ENCODE results near the gene PTRH2. TPM values are rescaled to one million over a fixed set of nuclear protein-coding genes. Genes with fewer than 3 reads are reported as not detected.

The PTRH2 gene
- total RNA-seq, 1 donor from 2014 or later, result 125 TPM

DNA sequence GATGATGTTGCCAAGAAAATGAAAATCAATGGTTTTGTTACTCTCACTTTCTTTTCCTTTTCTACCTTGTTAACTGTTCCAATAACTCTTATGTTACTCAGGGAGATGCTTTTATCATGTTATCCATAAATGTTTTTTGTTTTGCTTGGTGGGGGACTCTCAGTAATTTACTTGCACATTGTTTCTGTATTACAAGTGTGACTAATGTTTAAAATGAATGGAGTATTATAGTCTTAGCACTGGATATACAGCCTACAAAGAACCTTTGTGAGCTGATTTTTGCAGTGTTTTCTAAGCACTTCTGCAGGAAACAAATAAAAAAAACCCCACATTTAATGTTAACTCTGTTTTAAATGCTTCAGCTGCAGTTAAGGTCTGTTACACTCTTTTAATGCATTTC, 12.3 kb upstream of the PTRH2 start:
- intact Hi-C loops (cut with DNase I), result no loop called here
- Histone ChIP-seq H3K27me3 (no peaks in the 10 kb centered on the region), H3K36me3 (no peaks in the 10 kb centered on the region), H3K4me1 (peaks cover 0 to 5% of the 10 kb centered on the region in 2 donors), H3K4me3 (no peak overlapping the region), H3K27ac (no peak overlapping the region), H3K9me3 (no peaks in the 10 kb centered on the region)
- TF ChIP-seq, protein P1, sequence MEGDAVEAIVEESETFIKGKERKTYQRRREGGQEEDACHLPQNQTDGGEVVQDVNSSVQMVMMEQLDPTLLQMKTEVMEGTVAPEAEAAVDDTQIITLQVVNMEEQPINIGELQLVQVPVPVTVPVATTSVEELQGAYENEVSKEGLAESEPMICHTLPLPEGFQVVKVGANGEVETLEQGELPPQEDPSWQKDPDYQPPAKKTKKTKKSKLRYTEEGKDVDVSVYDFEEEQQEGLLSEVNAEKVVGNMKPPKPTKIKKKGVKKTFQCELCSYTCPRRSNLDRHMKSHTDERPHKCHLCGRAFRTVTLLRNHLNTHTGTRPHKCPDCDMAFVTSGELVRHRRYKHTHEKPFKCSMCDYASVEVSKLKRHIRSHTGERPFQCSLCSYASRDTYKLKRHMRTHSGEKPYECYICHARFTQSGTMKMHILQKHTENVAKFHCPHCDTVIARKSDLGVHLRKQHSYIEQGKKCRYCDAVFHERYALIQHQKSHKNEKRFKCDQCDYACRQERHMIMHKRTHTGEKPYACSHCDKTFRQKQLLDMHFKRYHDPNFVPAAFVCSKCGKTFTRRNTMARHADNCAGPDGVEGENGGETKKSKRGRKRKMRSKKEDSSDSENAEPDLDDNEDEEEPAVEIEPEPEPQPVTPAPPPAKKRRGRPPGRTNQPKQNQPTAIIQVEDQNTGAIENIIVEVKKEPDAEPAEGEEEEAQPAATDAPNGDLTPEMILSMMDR (IDR thresholded peaks at IDR 0.05), result no peak
- no peak for DNase-seq (ENCODE audit: low spot score in 2 of 2)

DNA sequence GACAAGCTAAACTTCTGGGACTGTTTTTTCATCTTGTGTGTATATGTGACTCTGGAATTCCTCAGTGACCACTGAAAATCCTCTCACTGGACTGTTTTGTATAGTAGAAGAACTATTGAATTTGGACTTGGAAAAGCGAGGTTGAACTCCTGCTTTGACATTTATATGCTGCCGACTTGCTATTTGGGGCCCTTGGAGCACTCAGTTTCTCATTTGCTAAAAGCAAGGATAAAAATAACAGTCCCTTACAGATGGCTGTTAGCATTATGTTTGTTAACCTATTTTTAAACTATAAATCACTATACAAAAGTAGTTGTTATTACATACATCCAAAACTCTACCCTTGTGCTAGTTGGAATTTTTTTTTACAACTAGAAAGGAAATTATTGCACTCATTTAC, 9.2 kb upstream of the PTRH2 start:
- Histone ChIP-seq H3K36me3 (no peaks in the 10 kb centered on the region), H3K4me1 (no peaks in the 10 kb centered on the region), H3K9me3 (no peaks in the 10 kb centered on the region), H3K4me3 (no peak overlapping the region), H3K27ac (no peak overlapping the region), H3K27me3 (no peaks in the 10 kb centered on the region)
- DNase-seq (ENCODE audit: low spot score in 2 of 2), result no peak
- TF ChIP-seq, protein P1 (IDR thresholded peaks at IDR 0.05), result no peak
- intact Hi-C loops (cut with DNase I), result no loop called here

GRCh38 chr17:59714255-59714654, 7.0 kb upstream of the PTRH2 start:
- H3K27ac ChIP-seq, result no peak overlapping the region
- H3K36me3 ChIP-seq, result no peaks in the 10 kb centered on the region
- no peak overlapping the region for H3K4me3 ChIP-seq
- intact Hi-C loops (cut with DNase I), result no loop called here
- no peaks in the 10 kb centered on the region for H3K27me3 ChIP-seq
- H3K4me1 ChIP-seq, result peaks cover 0 to 7% of the 10 kb centered on the region in 2 donors
- H3K9me3 ChIP-seq, result no peaks in the 10 kb centered on the region
- TF ChIP-seq, protein P1 (IDR thresholded peaks at IDR 0.05), result no peak
- DNase-seq (ENCODE audit: low spot score in 2 of 2), result no peak

DNA sequence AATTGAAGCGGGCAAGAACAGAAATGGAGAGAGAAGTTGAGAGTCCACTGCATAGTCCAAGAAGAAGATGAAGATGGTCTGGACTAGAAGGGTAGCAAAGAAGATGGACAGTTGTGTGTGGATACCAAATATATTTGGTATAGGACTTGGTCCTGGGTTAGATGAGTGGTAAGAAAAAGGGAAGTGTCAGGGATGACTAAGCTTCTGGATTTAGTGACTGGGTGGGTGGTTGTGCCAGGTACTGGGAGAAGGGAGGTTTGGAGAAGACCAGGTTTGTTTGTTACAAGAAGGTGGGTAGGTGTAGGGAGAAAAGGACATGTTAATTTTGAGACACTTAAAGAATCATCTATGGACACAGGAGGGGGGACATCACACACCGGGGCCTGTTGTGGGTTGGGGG, 5.6 kb upstream of the PTRH2 start:
- no peak for DNase-seq (ENCODE audit: low spot score in 2 of 2)
- peaks cover 3 to 12% of the 10 kb centered on the region in 2 donors for H3K4me1 ChIP-seq
- no peaks in the 10 kb centered on the region for H3K27me3 ChIP-seq
- no peak overlapping the region for H3K4me3 ChIP-seq
- no peaks in the 10 kb centered on the region for H3K36me3 ChIP-seq
- no peak overlapping the region for H3K27ac ChIP-seq
- TF ChIP-seq, protein P1 (IDR thresholded peaks at IDR 0.05), result no peak
- no peaks in the 10 kb centered on the region for H3K9me3 ChIP-seq
- intact Hi-C loops (cut with DNase I), result no loop called here

GRCh38 chr17:59711936-59712335, 4.7 kb upstream of the PTRH2 start:
- no peaks in the 10 kb centered on the region for H3K36me3 ChIP-seq
- H3K4me3 ChIP-seq, result no peak overlapping the region
- no peak for DNase-seq (ENCODE audit: low spot score in 2 of 2)
- TF ChIP-seq, protein P1 (IDR thresholded peaks at IDR 0.05), result no peak
- H3K27me3 ChIP-seq, result no peaks in the 10 kb centered on the region
- H3K27ac ChIP-seq, result no peak overlapping the region
- no peaks in the 10 kb centered on the region for H3K9me3 ChIP-seq
- peaks cover 3 to 12% of the 10 kb centered on the region in 2 donors for H3K4me1 ChIP-seq
- intact Hi-C loops (cut with DNase I), result no loop called here

DNA sequence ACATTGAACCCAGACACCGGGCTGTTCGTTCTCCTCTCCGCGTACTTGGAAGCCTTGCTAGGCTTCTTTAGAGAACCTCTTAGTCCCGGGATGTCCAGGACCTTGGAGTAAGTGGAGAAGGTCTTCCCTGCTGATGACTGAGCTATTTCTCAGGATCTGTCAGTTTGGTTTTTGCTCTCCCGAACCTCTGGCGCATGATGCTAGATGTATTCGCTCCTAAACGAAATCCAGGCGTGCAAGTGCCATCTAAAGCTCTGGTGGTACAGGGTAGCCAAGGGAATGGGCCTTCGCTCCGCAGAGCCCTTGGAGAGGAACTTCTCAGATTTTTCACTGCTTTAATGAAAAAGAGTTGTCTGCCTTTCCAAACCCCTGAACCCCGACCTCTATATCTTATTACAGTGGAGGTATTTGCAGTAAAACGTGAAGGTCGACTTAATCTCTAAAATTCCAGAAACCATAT, 771 bp upstream of the PTRH2 start:
- Histone ChIP-seq H3K36me3 (no peaks in the 10 kb centered on the region), H3K4me1 (peaks cover 9 to 26% of the 10 kb centered on the region in 2 donors), H3K27ac (peak overlapping the region; percentile 91 to 95), H3K9me3 (no peaks in the 10 kb centered on the region), H3K4me3 (peak overlapping the region; percentile 75 to 90), H3K27me3 (no peaks in the 10 kb centered on the region)
- intact Hi-C loops (cut with DNase I), result loop anchor here (1.0 to 10.0 kb wide), 2 partner anchors 89 to 967 kb away; partner anchors contain the start of genes BCAS3 and CLTC
- DNase-seq (ENCODE audit: low spot score in 2 of 2), result no peak
- TF ChIP-seq, protein P1 (IDR thresholded peaks at IDR 0.05), result no peak

Data from ascending aorta (tissue), 2 donors.